Transverse colon (tissue), 4 donors: ENCODE measurements around the gene FEM1A.

Experiments
- EP300 ChIP-seq: sonication (generic); formaldehyde crosslinking; IDR thresholded peaks from one replicate; pipeline ENCODE4 v1.6.1; 2017; ENCODE audit warnings: antibody characterized with exemption, low read depth
- POLR2A ChIP-seq: fragments of 450-650 bp; IDR thresholded peaks from one replicate; pipeline ENCODE4 v1.6.1; 2016; ENCODE audit warnings: antibody characterized with exemption, mild to moderate bottlenecking, moderate library complexity
- POLR2AphosphoS5 ChIP-seq, 3 donors: sonication (generic); formaldehyde crosslinking; IDR thresholded peaks; one replicate each; pipeline ENCODE4 v1.6.1; 2016; ENCODE audit warnings: antibody characterized with exemption in 3 of 3
- TF ChIP-seq, protein P1 (sequence below), 5 experiments: fragments of 200-600 bp in 3 of 5; fragments of 450-650 bp in 2 of 5; sonication (generic) in 3 of 5; IDR thresholded peaks; 1 replicate in 2 of 5; 2 replicates in 3 of 5; pipeline ENCODE4 v1.5.1; 2016 to 2017; ENCODE audit warnings: antibody characterized with exemption in 5 of 5, inconsistent platforms in 3 of 5, mild to moderate bottlenecking in 2 of 5, moderate library complexity in 1 of 5

DNA sequence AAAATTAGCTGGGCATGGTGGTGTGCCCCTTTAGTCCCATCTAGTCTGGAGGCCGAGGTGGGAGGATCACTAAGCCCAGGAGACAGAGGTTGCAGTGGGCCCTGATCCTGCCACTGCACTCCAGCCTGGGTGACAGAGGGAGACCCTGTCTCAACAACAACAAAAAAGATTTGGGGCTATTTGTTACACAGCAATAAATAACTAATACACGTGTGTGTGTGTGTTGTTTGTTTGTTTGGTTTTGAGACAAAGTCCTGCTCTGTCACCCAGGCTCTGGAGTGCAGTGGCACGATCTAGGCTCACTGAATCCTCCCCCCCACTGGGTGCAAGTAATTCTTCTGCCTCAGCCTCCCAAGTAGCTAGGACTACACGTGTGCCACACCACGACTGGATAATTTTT lies 32.9 kb upstream of the FEM1A start:
- TF ChIP-seq, protein P1, sequence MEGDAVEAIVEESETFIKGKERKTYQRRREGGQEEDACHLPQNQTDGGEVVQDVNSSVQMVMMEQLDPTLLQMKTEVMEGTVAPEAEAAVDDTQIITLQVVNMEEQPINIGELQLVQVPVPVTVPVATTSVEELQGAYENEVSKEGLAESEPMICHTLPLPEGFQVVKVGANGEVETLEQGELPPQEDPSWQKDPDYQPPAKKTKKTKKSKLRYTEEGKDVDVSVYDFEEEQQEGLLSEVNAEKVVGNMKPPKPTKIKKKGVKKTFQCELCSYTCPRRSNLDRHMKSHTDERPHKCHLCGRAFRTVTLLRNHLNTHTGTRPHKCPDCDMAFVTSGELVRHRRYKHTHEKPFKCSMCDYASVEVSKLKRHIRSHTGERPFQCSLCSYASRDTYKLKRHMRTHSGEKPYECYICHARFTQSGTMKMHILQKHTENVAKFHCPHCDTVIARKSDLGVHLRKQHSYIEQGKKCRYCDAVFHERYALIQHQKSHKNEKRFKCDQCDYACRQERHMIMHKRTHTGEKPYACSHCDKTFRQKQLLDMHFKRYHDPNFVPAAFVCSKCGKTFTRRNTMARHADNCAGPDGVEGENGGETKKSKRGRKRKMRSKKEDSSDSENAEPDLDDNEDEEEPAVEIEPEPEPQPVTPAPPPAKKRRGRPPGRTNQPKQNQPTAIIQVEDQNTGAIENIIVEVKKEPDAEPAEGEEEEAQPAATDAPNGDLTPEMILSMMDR (IDR thresholded peaks at IDR 0.05): no peak
- no peak for TF ChIP-seq EP300
- TF ChIP-seq POLR2A: no peak
- no peak for TF ChIP-seq POLR2AphosphoS5 (IDR thresholded peaks at IDR 0.05)
